GM12872 (cell line): ENCODE data around the gene HES1.

Source experiments
- TF ChIP-seq, protein P1 (sequence below): IDR thresholded peaks from 3 replicates; pipeline ENCODE4 v1.5.1; 2011; ENCODE audit warnings: low read depth, mild to moderate bottlenecking, low read length, moderate library complexity; ENCODE audit not compliant: insufficient read depth

HES1 gene

DNA sequence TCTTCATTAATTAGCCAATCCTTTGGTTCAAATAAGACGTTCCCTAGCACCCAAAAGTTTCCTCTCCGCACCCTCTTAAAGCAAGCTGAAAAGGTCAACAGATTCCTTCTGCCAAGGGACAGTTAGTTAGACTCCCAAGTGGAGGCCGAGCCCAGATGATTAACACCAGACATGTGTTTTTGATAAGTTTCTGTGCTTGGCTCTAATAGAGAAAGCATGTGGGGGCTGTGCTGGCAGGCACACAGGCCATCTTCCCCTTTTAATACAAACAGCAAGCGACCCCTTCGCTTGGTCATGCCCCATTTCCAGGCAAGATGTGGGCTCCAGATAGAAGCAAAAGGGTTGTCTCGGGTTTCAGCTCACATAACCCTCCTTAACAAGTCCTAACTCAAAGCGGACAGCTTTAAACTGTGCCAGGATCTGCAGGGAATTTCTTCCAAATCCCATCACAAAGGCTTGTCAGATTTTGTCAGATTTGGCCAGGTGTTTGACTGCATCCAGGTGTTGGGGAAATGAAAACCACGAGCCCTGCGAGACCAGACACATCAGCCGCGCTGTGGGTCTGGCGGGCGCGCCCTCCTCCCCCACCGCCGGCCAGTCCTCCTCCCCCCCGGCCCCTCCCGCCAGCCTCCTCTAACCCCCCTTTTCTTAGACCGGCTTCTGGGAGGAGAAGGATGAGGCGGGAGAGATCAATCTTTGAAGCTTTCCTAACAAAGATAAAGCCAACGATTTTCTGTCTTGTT lies 3.3 kb downstream of the HES1 start:
- TF ChIP-seq, protein P1, sequence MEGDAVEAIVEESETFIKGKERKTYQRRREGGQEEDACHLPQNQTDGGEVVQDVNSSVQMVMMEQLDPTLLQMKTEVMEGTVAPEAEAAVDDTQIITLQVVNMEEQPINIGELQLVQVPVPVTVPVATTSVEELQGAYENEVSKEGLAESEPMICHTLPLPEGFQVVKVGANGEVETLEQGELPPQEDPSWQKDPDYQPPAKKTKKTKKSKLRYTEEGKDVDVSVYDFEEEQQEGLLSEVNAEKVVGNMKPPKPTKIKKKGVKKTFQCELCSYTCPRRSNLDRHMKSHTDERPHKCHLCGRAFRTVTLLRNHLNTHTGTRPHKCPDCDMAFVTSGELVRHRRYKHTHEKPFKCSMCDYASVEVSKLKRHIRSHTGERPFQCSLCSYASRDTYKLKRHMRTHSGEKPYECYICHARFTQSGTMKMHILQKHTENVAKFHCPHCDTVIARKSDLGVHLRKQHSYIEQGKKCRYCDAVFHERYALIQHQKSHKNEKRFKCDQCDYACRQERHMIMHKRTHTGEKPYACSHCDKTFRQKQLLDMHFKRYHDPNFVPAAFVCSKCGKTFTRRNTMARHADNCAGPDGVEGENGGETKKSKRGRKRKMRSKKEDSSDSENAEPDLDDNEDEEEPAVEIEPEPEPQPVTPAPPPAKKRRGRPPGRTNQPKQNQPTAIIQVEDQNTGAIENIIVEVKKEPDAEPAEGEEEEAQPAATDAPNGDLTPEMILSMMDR = no peak

DNA sequence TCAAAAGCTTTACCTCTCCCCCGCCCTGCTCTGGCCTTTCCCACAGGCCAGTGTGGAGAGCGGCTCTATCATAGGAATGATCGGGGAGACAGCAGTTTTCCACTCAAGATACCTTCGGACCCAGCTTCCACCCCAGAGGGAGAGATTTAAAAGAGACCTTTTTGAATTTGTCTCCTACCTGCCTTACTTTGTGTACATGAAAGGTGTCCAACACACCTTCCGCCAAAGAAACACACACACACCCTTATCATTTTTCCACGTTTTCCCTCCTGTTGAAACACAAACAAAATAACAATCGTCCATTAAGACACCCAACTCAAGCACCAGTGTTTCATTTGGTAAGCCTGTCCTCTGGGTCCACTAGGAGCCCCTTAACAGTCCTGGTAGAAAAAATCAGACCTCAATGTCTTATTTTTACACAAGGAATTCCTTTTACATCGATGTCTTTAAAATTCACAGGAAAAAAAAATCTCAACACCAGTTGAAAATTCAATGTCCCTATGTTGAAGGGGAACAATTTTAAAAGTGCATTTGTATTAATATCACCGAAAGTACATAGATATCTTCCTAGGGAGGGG lies 4.0 kb downstream of the HES1 start:
- TF ChIP-seq, protein P1 = no peak

DNA sequence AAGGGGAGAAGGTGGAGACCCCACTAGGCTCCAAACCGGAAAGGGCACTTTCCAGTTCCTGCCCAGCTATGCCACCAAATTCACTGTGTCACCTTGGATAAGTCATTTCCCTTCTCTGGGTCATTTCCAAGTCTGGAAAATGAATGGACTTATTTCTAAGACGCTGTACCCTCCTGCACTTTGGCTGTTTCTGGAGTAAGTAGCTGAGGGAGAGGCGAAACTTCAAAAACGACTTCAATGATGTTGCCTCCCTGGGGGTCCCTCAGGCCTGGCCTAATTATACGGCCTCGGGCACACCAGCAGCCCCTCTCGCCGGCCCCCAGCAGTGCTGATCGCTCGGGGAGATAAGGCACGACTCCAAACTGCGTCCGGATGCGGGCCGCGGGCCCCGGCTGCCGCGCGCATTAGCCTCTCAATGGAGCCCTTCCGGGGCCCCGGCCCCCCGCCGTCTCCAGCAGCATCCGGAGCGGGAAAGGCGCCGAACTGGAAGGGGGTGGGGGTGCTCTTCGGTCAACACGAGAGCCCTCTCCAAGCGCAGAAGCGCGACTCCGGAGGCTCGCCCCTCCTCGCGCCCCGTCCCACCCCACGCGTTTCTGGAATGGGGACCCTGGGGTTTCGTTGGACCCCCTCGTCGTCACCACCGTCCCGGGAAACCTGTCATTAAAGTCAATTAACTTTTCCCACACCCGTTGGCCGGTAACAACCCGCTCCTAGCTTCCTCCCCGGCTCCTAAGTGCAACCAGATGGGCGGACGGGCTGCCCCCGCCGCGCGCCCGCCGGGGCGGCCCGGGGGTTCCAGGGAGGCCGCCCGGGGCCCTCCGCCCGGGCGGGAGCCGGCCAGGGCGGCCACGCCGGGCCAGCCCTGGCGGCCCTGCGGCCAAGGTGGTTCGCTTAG lies 4.8 kb downstream of the HES1 start:
- TF ChIP-seq, protein P1 = no peak

DNA sequence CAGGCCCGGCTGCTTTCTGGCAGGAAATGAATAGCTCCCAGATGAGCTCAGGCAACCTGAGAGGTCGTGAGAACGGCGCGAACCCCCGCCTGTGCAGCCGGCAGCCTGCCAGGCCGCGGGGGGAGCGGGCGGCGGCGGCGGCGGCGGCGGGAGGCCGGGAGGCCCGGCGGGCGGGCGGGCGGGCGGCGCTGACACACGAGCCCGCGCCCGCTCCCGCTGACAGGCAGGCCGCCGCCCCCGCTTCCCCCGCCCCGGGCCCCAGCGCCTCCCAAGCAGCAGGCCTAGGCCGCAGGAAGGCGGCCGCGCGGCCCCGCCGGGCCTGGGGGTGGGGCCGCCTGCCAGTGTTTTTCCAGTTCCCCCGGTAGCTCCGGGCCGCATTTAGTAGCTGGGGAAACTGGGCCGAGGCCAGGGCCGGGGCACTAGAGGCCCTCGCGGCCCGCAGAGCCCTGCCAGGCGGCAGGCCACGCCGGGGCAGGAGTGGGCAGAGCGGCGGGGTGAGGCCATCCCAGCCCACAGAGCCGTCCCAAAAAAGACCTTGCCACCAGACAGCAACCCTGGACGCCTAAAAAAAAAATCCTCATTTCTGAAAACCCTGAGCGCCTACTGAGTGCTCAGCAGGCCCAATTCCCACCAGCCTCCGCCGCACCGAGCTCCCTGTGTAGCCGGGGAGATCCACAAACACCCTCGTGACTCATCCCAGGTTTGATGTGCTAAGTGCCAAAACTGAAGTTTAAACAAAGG lies 5.6 kb downstream of the HES1 start:
- TF ChIP-seq, protein P1 = no peak

DNA sequence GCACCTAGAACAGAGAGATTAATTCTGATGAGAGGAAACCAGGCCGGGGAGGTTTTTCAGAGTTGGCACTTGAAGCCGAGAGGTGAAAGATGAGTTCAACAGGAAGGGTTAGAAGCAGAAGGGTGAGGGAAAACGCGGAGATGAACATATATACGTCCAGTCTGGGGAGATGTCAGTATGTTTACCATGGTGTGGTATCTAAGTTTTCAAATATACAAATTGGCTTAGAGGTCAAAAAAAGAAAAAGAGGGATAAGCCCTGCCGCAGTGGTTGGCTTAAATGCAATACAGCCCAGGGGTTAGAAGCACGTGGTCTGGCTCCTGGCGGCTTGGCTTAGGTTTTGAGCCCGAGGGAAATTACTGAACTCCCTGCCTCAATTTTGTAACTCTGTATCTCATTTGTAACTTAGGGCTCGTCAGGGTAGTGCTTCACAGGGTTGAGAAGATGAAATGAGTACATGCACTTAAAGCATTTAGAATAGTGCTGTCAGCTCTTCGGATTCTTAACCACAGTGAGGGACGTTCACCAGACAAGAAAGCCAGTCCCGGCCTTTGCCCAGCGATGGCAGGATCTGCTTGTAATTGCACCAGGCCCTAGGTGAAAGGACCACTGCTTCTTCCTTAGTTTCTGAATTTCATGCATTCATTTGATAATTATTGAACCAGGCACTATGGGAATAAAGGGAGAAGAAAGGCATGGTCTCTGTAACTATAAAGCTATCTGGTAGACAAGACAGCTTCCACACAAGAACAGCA lies 6.4 kb downstream of the HES1 start:
- TF ChIP-seq, protein P1 = no peak

DNA sequence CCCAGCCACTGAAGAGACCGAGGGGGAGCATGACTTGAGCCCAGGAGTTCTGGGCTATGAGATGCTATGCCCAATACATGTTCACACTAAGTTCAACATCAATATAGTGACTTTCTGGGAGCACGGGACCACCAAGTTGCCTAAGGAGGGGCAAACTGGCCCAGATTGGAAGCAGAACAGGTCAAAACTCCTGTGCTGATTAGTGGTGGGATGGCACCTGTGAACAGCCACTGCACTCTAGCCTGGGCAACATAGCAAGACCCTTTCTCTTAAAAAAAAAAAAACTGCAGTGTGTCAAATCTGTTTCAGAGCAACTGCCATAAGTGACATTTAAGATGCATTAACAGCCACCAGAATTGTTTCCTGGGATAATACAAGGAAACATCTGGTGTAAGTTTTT lies 9.8 kb downstream of the HES1 start:
- TF ChIP-seq, protein P1 = no peak
